ENCODE measurements around the gene MAL.

GRCh38 chr2:95024960-95025405, 525 bp upstream of the MAL start:
- TF ChIP-seq TAF1 (IDR thresholded peaks at IDR 0.05; ENCODE audit: borderline replicate concordance, insufficient read depth, low read length) (no peak), POLR2AphosphoS5 (IDR thresholded peaks at IDR 0.05; ENCODE audit: low read depth, low read length) (no peak), REST (IDR thresholded peaks at IDR 0.05; ENCODE audit: insufficient read depth in 1 of 2, low read depth in 2 of 2, low read length in 2 of 2) (no peak), SIN3A (IDR thresholded peaks at IDR 0.05; ENCODE audit: borderline replicate concordance, insufficient read depth, low read length) (no peak), FOXP2 (optimal IDR thresholded peaks at IDR 0.05; ENCODE audit: borderline replicate concordance, extremely low read depth, extremely low read length, insufficient read depth) (no peak)
